Stimulated activated CD8-positive, alpha-beta memory T cell treated with anti-CD3 and anti-CD28 coated beads, Interleukin-12 subunit alpha, Interleukin-12 subunit beta, amount 100 ng/mL, for 24 hours (primary cell): ENCODE measurements around the gene UXT.
"Not testable (repeated sequence)": the region's sequence is repeated elsewhere in the genome, so short reads cannot be mapped to it uniquely, and the experiment has no call there.

Experiments used
- DNase-seq: peaks from one replicate; pipeline ENCODE4 v3.0.0-alpha.2; 2020; ENCODE audit errors: extremely low read depth

The UXT gene, protein sequence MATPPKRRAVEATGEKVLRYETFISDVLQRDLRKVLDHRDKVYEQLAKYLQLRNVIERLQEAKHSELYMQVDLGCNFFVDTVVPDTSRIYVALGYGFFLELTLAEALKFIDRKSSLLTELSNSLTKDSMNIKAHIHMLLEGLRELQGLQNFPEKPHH

DNA sequence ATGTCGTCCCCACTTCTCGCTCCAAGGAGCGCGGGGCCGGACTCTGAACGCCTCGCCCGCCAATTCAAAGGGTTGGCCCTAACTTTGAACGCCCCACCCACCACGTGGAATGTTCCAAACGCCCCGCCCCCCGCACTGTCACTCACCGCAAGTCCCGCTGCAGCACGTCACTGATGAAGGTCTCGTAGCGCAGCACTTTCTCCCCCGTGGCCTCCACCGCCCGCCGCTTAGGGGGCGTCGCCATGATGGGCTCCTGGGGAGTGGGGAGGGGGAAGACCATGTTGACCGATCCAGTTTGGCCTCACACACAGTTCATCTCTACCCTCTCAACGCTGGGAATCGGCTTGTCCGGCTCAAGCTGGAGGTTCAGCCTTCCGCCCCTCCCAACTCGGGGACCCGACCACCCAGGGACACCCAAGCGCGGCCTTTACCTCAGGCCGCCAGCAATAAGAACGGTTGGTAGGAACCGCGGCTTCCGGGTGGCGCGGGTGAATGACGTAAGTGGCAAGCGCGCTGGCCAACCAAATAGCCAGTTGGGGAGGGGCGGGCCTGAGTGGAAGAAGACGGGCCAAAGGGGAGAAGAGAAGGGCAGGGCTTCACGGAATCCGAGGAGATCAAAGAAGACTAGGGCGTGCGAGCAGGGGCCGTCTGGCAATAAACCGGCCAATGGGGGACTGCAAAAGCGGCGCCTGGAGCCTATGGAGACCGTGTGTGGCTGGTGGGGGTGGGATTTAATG is at the start of gene UXT:
Gene UXT, minus strand, starts transcription at position 497 of the 737 bp plus-strand sequence. Its CDS starts 253 bp downstream, at position 244.
- DNase-seq, result peak; percentile 85

DNA sequence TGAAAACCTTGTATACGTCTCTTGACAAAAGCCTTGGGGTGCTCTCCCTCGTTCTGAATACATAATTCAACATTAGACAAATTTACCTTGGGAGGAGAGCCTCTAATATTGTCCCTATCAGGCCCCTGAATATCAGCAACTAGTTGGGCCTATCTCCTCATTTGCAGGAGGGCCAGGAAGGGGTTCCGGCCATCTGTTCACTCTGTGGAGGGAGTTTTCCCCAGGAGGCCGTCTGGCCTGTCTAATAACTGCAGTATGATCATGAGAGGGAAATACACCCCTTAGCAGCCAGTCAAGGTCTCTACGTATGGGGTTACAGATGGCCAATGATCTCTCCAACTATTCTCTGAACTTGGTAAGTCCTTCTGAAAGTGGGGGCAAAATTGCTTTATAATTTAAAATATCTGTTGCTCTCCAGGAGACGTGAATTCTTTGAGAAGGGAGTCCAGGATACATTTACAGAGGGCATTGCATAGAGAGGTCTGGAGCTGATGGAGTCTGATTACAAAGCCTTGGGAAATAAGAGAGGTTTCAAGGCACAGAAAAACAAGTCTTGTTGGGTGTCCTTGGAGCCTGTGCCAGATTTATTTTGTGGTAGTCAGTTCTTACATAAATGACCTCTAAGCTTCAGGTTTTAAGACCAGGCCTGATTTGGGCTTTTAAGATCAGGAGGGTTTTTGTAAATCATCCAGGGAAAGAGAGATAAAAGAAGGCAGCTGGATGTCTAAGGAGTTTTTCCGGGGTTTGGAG is 48.2 kb upstream of the UXT start:
- no peak for DNase-seq

DNA sequence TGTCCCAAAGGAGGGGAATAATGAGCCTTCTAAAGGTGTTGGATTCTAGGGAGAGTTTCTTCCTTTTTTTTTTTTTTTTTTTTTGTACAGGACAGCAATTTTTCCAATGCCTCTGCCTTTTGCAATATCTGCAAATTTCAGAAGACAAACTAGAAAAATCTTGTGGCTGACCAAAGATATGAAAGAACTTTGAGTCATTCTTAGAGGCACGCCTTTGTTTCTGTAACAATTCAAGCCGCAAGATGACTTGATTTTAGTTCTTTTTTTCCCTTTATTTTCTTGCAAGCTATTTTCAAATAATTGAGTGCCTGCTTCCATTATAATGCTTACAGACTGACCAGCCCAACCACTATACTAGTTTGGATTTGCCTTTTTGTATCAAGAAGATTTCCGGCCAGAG is 47.6 kb upstream of the UXT start:
- no peak for DNase-seq

DNA sequence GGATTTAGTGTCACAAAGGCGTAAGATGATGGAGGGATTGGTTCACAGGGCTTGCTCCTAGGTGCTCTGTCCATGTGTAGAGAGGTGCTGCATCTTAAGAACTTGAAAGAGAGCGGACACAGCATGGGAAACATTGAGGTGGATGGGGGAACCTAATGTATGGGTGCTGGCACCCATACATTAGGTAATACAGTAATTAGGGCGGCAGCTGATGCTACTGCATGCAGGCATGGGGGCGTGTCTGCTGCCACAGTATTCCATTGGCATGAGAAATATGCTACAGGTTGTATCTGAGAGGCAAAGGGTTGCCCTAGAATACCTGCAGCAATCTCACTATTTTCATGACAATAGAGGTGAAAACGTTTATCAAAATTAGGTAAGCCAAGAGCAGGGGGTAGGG is 45.8 kb upstream of the UXT start:
- no peak for DNase-seq

DNA sequence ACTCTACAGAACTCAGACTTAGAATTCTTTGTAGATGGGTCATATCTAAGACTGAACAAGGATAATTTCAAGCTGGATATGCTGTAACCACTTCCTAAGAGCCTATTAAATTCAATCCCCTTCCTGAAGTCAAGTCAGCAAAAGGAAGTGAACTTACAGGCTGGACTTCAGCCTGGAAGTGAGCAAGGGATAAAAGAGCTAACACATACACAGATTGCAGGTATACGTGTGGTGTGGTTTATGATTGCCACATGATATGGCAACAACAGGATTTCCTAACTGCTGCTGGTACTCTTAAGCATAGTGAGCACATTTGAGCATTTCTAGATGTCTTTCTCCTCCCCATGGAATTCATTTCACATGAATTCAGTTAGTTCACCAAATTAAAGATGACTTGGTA is 38.2 kb upstream of the UXT start:
- no peak for DNase-seq

DNA sequence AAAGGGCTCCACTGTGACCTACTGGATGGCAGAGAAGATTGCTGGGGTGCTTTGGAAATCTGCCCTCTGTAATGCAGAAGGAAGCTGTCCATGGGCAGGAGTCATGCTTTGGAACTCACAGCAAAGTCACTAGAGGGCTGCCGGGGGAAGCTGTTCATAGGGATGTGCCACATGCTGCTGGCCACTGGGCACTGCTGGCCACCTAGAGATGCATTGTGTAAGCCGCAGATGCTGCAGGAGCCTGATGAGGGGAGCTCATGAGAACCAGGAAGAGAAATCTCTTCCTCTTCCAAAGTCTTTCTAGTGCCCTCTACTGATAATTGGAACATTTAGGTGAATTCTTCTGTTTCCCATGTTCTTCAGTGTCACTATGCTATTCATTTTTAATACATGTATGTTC is 31.2 kb upstream of the UXT start:
- DNase-seq, result no peak

DNA sequence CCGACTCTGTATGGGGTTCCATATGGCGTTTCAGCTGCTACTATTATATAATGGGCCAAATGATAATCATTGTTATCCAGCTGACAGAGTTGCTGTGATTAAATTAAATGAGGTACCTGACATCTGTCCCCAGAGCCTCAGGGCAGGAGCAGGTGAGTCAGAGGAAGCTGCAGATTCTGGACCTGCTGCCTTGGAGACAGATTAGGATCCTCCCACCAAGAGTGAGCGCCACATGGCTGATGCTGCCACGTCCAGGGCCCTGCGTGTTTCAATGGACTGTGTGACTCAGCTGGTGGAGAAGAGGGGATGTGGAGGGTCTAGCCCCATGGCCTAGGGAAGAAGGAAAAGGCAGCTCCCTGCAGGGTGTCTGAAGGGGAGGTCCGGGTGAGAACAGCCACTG is 28.3 kb upstream of the UXT start:
- DNase-seq, result no peak

DNA sequence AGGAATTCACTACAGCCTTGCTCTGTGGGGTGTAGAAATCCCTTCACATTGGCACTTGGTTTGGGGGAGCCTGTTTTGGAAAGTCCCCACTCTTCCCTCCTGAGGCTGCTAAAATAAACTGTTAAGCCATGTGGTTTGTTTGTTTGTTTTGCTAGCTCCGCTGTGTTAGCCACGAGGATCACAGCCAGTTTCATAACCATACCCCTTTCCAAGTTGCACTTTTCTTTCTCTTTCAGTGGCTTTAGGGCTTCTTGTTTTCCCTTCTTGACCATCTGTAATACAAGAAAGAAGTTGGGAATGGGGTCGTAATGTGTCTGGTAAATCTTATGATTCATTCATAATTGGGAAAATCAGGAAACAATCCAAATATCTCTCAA is 24.8 kb upstream of the UXT start:
- no peak for DNase-seq

DNA sequence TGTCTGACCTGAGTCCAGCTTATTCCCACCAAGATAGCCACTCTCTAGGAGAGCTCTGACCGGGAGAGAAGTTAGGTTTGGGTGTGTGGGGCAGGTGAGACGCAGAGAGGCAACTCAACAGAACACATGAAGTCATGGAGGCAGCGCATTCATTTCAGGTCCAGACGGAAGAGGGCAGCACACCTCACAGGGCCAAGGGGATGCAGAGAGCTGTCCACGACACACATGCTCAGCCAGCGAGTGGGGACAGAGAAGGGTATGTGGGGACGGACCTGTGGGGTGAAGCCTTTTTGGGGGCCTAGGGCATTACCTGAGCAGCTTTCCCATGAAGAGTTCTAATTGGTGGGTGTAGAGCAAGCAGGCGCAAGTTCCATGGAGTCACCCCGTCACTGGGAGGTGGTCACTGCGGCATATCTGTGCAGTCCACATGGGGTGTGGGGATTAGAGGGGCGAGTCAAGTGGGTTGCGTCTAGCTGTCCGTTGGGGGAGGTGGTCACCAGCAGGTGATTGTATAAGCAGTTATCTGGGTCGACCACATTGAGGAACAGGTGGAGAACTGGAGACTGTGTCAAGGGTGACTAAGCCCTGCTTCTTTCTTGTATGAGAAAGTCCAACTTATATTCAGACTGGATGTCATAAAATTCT is 24.3 kb upstream of the UXT start:
- DNase-seq, result no peak

DNA sequence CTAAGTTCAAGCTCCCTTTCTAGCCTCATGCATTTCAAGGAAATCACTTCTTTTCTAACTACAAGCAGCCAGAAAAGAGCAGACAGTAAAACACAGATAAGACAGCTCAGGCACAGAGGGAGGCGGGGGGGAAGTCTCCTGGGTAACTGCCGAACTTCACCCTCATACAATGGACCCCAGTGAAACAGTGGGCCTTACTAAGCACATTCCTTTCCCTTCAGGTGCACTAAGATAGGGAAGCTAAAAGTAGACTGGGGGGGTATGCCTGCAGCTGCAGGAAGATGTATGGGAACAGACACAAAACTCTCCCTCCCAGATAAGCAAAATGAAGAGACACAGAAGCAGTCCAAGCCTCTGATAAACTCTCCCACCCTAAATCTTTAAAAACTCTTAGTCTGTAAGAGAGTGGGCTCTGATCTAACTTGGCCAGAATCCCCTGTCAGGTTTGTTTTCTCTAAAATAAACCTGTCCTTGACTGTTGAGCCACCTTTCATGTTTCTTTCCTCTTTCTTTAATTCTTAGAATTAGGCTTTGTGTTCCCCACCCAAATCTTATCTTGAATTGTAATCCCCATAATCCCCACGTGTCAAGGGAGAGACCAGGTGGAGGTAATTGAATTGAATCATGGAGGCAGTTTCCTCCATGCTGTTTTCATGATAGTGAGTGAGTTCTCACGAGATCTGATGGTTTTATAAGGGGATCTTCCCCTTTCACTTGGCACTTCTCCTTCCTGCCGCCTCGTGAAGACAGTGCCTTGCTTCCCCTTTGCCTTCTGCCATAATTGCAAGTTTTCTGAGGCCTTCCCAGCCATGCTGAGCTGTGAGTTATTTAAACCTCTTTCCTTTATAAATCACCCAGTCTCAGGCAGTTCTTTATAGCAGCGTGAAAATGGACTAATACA is 17.2 kb upstream of the UXT start:
- not testable (repeated sequence) for DNase-seq

DNA sequence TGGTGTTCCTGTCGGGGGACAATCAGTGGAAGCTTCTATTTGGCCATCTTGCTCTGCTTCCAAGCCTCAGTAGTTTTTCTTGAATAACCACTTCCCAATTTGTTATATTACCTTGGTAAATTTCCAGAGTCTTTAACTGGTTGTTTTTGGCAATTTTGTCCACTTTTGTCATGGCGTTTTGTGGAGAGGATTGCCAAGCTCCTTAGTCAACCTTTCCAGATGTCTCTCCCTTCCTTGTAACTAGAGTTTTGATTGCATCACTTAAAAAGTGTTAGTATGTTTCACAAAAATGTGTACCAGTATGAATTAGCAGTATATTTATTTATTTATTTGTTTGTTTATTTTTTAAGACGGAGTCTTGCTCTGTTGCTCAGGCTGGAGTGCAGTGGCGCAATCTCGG is 15.8 kb upstream of the UXT start:
- DNase-seq, result no peak

DNA sequence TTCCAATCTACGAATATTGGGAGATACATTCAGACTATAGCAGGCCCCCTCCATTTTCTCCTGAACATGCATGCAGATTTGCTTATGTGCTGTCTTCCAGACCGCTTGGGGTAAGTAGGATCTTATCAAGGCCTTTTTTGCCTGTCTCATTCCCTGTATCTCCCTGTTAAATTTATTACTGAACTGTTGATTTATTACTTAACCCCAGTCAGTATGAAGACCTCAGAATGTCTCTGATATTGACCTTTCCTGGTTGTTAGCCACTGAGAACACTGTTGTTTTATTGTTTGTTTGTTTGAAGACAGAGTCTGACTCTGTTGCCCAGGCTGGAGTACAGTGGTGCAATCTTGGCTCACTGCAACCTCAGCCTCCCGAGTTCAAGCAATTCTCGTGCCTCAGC is 6.8 kb upstream of the UXT start:
- DNase-seq, result not testable (repeated sequence)

DNA sequence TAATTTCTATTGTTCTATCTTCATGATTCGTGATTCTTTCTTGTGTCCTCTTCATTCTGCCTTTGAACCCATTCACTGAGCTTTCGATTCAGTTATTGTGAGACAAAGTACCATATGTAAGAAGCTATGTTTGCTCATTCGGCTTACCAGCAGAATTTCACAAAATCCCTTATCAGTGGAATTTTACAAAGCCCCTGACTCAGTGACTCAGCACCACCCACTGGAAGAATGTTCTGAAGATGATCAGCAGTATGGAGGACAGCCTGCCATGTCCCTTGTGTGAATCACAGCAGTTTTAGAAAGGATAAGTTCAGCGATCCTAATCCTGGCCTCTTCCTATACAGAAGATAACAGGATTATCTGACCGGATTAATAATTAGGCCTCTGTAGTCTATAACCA is 5.8 kb upstream of the UXT start:
- no peak for DNase-seq

DNA sequence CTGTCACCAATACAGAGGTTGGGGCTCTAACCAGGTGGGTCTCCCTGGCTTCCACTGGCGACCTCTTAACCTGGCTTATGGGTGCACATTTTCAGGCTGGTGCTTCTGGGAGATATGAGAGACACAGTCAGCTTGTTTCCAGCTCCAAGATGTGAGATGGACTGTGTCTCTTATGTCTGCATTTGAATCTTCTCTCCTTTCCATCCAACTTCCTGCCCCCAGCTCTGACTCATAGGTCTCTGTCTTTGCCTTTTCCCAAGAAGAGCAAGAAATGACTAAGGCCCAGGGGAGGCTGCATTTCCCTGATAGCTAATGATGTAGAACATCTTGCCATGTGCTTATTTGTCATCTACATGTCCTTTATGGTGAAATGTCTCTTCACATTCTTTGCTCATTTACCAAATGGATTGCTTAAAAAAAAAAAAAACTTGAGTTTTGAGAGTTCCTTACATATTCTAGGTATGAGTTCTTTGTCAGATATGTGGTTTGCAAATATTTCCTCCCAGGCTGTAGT is 3.2 kb upstream of the UXT start:
- no peak for DNase-seq

DNA sequence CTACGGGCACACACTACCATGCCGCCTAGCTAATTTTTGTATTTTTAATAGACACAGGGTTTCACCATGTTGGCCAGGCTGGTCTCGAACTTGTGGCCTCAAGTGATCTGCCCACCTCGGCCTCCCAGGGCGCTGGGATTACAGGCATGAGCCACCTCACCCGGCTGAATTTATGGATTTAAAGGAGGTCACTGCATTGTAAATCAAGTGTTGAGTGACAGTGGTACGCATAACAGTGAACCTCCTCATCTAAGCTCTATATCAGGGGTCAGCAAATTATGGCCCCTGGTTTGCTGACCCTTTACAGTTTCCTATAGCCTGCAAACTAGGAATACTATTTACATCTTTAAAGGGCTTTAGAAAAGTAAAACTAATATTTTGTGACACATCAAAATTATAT is 2.6 kb upstream of the UXT start:
- no peak for DNase-seq

DNA sequence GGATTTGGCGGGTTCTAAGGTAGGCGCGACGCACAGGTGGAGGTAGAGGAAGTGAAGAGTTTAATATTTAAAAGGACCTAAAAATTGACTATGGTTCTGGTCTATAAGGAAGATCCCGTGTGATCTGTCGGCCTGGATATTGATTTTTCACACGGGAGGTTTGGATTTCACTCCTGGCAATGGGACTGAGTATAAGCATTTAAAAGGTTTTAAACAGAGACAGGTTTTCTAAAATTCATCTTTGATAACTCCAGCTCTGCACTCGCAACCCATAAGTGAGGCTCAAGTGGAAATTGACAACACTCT is 394 bp upstream of the UXT start:
- no peak for DNase-seq

DNA sequence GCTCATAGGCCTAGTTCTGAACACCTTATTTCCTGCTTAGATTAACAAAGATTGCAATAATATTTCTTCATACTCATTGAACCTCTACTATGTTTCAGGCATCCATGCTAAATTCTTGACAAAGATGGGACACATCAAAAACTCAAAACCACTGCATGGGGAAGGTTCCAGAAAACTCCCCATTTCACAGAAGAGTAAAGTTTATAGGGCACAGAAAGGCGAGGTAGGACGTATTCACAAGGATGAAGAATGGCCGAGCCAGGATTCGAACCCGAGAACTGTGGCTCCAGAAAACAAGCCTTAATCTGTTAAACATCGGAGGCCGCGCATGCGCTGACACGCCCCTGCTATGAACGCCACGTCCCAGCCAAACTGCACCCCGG is 688 bp downstream of the UXT start:
- no peak for DNase-seq

DNA sequence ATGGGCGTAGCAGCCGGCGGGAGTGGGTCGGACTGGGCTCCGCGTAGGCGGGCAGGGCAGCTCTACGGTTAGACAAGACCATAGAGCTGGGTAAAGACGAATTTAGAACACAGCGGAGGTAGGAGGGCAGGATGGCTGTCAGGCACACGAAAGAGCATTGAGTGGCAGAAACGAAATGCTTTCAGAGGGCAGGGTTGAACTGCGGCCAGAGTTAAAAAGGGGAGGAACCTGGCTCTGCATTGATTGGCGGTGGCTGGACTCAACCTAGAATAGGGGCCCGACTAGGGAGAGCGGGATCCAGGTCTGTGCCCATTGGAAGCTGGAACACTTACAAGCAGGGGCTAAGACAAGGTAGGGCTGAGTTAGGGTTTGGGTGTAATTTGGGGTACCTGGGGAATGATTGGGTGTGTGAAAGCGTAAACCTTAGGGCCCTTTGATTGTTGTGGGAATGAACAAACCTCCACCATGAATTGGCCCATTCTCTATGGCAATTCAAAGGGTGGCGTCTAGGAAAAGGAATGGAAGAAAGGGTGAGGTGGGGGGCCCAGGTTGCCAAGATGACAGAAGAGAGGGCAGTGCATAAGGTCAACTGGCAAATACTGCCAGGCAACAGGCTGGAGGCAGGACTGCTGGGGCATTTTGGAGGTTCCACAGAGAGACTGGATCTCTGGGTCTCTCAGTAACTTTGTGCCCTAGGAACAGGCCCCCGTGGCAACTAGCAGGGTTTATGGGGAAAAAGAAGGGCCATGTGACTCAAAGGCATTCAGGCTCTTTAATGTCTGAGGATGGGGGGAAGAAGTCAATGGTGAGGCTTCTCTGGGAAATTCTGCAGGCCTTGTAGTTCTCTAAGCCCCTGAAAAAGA is 7.7 kb downstream of the UXT start:
- DNase-seq, result no peak

DNA sequence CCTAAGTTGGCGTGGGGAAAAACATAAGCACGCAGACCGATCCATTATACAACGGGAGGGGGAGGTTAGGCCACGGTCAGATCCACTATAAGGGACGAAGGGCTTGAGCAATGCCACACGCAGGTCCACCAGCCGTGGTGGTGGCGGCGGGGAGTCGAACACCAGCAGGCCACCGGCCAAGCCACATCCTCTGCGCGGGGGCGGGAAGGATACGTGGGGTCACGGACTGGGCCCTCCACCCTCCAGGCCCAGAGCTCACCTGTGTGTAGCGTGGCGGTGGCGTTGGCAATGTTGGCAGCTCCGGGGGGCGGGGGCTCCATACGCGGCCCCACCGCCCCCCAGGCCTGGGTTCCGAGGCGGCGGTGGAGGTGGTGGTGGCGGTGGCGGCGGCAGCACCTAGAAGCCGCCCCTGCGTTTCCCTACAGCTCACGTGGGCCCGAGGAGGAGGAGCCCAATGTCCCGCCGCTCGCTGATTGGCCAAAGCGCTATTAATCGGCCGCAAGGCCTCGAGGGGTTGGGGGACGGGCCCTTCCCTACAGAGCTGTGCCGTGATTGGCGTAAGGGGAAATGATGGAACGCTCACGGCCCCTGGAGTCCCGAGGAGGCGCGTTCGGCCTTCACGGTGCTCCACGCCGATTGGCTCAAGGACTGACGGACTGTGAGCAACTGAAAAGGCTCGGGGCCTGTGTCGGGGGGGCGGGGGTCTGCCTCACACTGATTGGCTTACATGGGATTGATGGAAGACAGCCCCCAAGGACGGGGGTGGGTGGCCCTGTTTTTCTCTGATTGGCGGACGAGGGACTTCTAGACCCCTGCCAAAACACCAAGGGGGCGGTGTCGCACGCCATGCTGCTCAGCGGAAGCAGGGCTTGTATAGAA is 8.6 kb downstream of the UXT start, which contains the start of gene ELK1:
Gene ELK1, minus strand, starts transcription at position 400 of the 879 bp plus-strand sequence. CDS start 9,122 bp downstream, outside the sequence.
- peak; percentile 68 for DNase-seq

DNA sequence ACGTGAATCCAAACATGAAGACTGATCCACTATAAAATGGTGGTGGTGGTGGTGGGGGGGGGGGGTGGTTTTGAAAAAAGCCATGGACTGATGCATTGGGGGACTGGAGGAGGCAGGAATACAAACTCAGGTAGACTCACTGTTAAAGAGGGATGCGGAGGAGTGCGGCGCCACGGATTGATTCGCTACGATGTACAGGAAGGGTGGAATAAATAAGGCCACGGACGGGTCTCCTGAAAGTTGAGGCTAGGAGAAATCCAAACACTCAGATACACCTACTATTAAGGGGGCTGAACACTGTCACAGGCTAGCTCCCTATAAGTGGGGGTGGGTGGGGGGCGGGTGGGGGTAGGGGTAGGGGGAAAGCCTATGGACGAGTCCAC is 9.2 kb downstream of the UXT start:
- DNase-seq, result no peak
